Measurements from ENCODE around the gene HS6ST1.

GRCh38 chr2:128330583-128330982, 11.9 kb upstream of the HS6ST1 start:
- TF ChIP-seq, protein P1, sequence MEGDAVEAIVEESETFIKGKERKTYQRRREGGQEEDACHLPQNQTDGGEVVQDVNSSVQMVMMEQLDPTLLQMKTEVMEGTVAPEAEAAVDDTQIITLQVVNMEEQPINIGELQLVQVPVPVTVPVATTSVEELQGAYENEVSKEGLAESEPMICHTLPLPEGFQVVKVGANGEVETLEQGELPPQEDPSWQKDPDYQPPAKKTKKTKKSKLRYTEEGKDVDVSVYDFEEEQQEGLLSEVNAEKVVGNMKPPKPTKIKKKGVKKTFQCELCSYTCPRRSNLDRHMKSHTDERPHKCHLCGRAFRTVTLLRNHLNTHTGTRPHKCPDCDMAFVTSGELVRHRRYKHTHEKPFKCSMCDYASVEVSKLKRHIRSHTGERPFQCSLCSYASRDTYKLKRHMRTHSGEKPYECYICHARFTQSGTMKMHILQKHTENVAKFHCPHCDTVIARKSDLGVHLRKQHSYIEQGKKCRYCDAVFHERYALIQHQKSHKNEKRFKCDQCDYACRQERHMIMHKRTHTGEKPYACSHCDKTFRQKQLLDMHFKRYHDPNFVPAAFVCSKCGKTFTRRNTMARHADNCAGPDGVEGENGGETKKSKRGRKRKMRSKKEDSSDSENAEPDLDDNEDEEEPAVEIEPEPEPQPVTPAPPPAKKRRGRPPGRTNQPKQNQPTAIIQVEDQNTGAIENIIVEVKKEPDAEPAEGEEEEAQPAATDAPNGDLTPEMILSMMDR (IDR thresholded peaks at IDR 0.05), result no peak
- TF ChIP-seq POLR2A (IDR thresholded peaks at IDR 0.05), result no peak
